Endothelial cell of umbilical vein (primary cell): ENCODE data around the gene MDGA2. TPM values are rescaled to one million over a fixed set of nuclear protein-coding genes. Genes with fewer than 3 reads are reported as not detected.

Experiments
- BruUV-seq: library from RNA; stranded (reverse); fragments of 400-500 nt; replicated peaks from 2 replicates; lab custom pipeline; 2021; lab: Mats Ljungman, UMichigan
- CTCF ChIA-PET: fragments of 300-600, 350-600 bp; sonication (Branson Sonifier 250); formaldehyde crosslinking; loops from one replicate; lab custom pipeline; 2021; ENCODE audit warnings: antibody characterized with exemption, inconsistent platforms; lab: Charles Lee
- POLR2A ChIA-PET: fragments of 300-600, 350-600 bp; sonication (Branson Sonifier 250); formaldehyde crosslinking; loops from one replicate; lab custom pipeline; 2021; ENCODE audit warnings: antibody characterized with exemption, inconsistent platforms; lab: Charles Lee
- DNase-seq: peaks from one replicate; pipeline ENCODE4 v3.0.0-alpha.2; 2011; ENCODE audit warnings: low read depth, low spot score
- FAIRE-seq: peaks from 2 replicates; lab custom pipeline; 2011; peaks lifted over from hg19 to GRCh38; lab: Jason Lieb, UNC
- H2AFZ ChIP-seq: 2 replicates; pipeline ENCODE4 v1.6.0; 2012; ENCODE audit warnings: low read depth, low read length, control low read depth, inconsistent platforms
- H3K27ac ChIP-seq: 2 replicates; pipeline ENCODE4 v1.5.1; 2011; ENCODE audit warnings: low read depth, mild to moderate bottlenecking, control low read depth, low read length, moderate library complexity; ENCODE audit not compliant: insufficient read depth
- H3K27me3 ChIP-seq, 2 experiments: 2 replicates each; pipeline versions ENCODE4 v1.6.0 to v1.6.1; 2011; ENCODE audit warnings: low read length in 2 of 2, mixed read lengths in 1 of 2; ENCODE audit not compliant: control insufficient read depth in 2 of 2, insufficient read depth in 2 of 2
- H3K36me3 ChIP-seq, 2 experiments: 2 replicates in 1 of 2; 3 replicates in 1 of 2; pipeline ENCODE4 v1.5.1; 2011; ENCODE audit warnings: low read length in 2 of 2, mild to moderate bottlenecking in 1 of 2, moderate library complexity in 1 of 2; ENCODE audit not compliant: control insufficient read depth in 2 of 2, insufficient read depth in 2 of 2; ENCODE audit errors: extremely low read depth in 1 of 2
- H3K4me1 ChIP-seq: 3 replicates; pipeline ENCODE4 v1.5.1; 2011; ENCODE audit warnings: mild to moderate bottlenecking, low read length; ENCODE audit not compliant: control insufficient read depth, insufficient read depth; ENCODE audit errors: extremely low read depth
- H3K4me2 ChIP-seq: 2 replicates; pipeline ENCODE4 v1.6.1; 2011; ENCODE audit warnings: low read length, control low read depth, mixed read lengths; ENCODE audit not compliant: insufficient read depth
- H3K4me3 ChIP-seq, 3 experiments: fragments of 200-600 bp in 1 of 3; sonication (generic), shearing (Covaris generic) in 1 of 3; replicated peaks in 1 of 3; 2 replicates each; pipeline ENCODE4 v1.5.1; 2011 to 2016; ENCODE audit warnings: control low read depth in 3 of 3, low read length in 3 of 3, mild to moderate bottlenecking in 2 of 3, inconsistent platforms in 1 of 3, low read depth in 1 of 3, moderate library complexity in 1 of 3; ENCODE audit not compliant: insufficient read depth in 1 of 3
- H3K79me2 ChIP-seq: 2 replicates; pipeline ENCODE4 v1.6.0; 2012; ENCODE audit warnings: low read length, inconsistent platforms; ENCODE audit not compliant: control insufficient read depth, insufficient read depth
- H3K9ac ChIP-seq: replicated peaks from 2 replicates; pipeline ENCODE3; 2011; ENCODE audit warnings: low read length, control low read depth; ENCODE audit not compliant: insufficient read depth; ENCODE audit errors: extremely low read depth
- H3K9me1 ChIP-seq: replicated peaks from 3 replicates; pipeline ENCODE4 v1.6.0; 2011; ENCODE audit warnings: mild to moderate bottlenecking, low read length; ENCODE audit not compliant: control insufficient read depth, insufficient read depth; ENCODE audit errors: extremely low read depth
- H3K9me3 ChIP-seq: replicated peaks from 2 replicates; pipeline ENCODE4 v1.5.1; 2012; ENCODE audit warnings: low read length, inconsistent platforms; ENCODE audit not compliant: control insufficient read depth, insufficient read depth
- H4K20me1 ChIP-seq: replicated peaks from 2 replicates; pipeline ENCODE3; 2011; ENCODE audit warnings: mild to moderate bottlenecking, low read length; ENCODE audit not compliant: control insufficient read depth, insufficient read depth; ENCODE audit errors: extremely low read depth
- EZH2 ChIP-seq: IDR thresholded peaks from 2 replicates; pipeline ENCODE4 v1.6.1; 2012; ENCODE audit warnings: borderline replicate concordance, low read depth, mild to moderate bottlenecking, moderate library complexity, low read length, inconsistent platforms; ENCODE audit not compliant: severe bottlenecking
- FOS ChIP-seq: IDR thresholded peaks from 2 replicates; pipeline ENCODE4 v1.6.1; 2011; ENCODE audit warnings: mild to moderate bottlenecking, low read length, moderate library complexity, borderline replicate concordance; ENCODE audit not compliant: insufficient read depth
- GATA2 ChIP-seq: IDR thresholded peaks from 2 replicates; pipeline ENCODE4 v1.7.0; 2011; ENCODE audit warnings: low read depth, mild to moderate bottlenecking, moderate library complexity, mixed read lengths, low read length; ENCODE audit not compliant: insufficient read length, insufficient read depth
- JUN ChIP-seq: IDR thresholded peaks from 2 replicates; pipeline ENCODE4 v1.6.1; 2011; ENCODE audit warnings: borderline replicate concordance, low read depth; ENCODE audit not compliant: insufficient read length, insufficient read depth
- MYC ChIP-seq: IDR thresholded peaks from one replicate; pipeline ENCODE4 v1.6.1; 2011; ENCODE audit warnings: mild to moderate bottlenecking, low read depth, low read length
- POLR2A ChIP-seq: IDR thresholded peaks from 2 replicates; pipeline ENCODE4 v1.6.1; 2012; ENCODE audit warnings: low read depth, mild to moderate bottlenecking, control low read depth, low read length
- POLR2AphosphoS5 ChIP-seq: IDR thresholded peaks from 2 replicates; pipeline ENCODE4 v1.6.1; 2012; ENCODE audit warnings: low read depth, mild to moderate bottlenecking, control low read depth, low read length, moderate library complexity; ENCODE audit not compliant: insufficient read depth
- dilution Hi-C: fragments of 300-500 bp; cut with MboI; formaldehyde crosslinking; loops from one replicate; pipeline ENCODE4 v1.15.0; 2019; ENCODE audit warnings: low sequenced_read_pairs; ENCODE audit not compliant: extremely low pct_ligation_motif_present
- intact Hi-C: fragments of 100-400 bp; cut with micrococcal nuclease; formaldehyde crosslinking; loops from one replicate; pipeline ENCODE4 v1.10.0; 2022
- polyA plus RNA-seq, 4 experiments: library from polyadenylated mRNA; depleted of rRNA in 3 of 4; stranded (reverse) in 3 of 4; unstranded in 1 of 4; fragments of >200 nt; gene quantifications; 2 replicates each; pipeline versions ENCODE4 v1.2.1 to v1.2.3, GENCODE V29; 2011 to 2012; ENCODE audit warnings: missing spikeins in 1 of 4
- total RNA-seq: library from RNA; stranded (reverse); gene quantifications from 2 replicates; pipeline ENCODE4 v1.2.3, GENCODE V29; 2021
- TF ChIP-seq, protein P1 (sequence below): IDR thresholded peaks from 2 replicates; pipeline ENCODE4 v1.6.1; 2011; ENCODE audit not compliant: insufficient read depth, insufficient read length
- TF ChIP-seq, protein P2 (sequence below), 2 donors: IDR thresholded peaks; 1 replicate in 1 of 2; 2 replicates in 1 of 2; pipeline ENCODE4 v1.5.1; 2011; ENCODE audit warnings: low read length in 2 of 2, mild to moderate bottlenecking in 2 of 2, moderate library complexity in 2 of 2, control low read depth in 1 of 2, inconsistent platforms in 1 of 2, low read depth in 1 of 2; ENCODE audit not compliant: insufficient read depth in 1 of 2; ENCODE audit errors: extremely low read depth in 1 of 2

The MDGA2 gene
- total and polyA plus RNA-seq, 2 donors (not counting 3 experiments of a cell fraction or from before 2014, with no cell fraction given) = not detected

DNA sequence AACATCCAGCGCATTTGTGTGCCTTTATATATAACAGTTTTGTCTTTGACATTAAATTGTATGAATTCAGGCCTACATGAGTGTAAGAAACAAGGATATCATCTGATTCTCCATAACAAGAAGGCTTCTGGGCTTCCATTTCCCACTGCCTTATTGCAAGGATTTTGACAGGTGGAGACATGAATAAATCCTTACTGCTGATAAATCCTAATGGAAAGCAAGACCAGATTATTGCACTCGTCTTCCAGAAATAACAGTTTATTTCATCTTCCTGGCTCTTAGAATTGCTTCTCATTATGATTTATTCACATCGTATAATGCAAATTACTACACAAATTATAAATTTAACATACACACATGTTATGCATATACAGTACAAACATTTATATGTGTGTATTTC is 348.1 kb downstream of the MDGA2 start:
- FAIRE-seq = no peak
- Histone ChIP-seq H3K79me2 (no peaks in the 10 kb centered on the region), H3K4me1 (no peaks in the 10 kb centered on the region), H3K36me3 (no peaks in the 10 kb centered on the region), H3K27me3 (no peaks in the 10 kb centered on the region), H3K9me1 (no peaks in the 10 kb centered on the region), H3K9me3 (no peaks in the 10 kb centered on the region), H3K27ac (no peak overlapping the region), H3K4me2 (no peak overlapping the region), H4K20me1 (no peaks in the 10 kb centered on the region), H3K9ac (no peak overlapping the region), H3K4me3 (no peak overlapping the region), H2AFZ (no peak overlapping the region)
- no TSS peak for BruUV-seq
- POLR2A ChIA-PET = no interaction called here
- CTCF ChIA-PET = interaction anchor here (1.4 kb wide), 1 partner anchor 49 kb away, joined by 3 read pairs; no protein-coding TSS in a partner anchor
- intact Hi-C loops (no loop called here), dilution Hi-C loops (no loop called here)
- TF ChIP-seq, protein P1, sequence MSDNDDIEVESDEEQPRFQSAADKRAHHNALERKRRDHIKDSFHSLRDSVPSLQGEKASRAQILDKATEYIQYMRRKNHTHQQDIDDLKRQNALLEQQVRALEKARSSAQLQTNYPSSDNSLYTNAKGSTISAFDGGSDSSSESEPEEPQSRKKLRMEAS = no peak
- TF ChIP-seq POLR2A (no peak), FOS (no peak), MYC (no peak), GATA2 (no peak), EZH2 (no peak), POLR2AphosphoS5 (no peak), JUN (no peak)
- TF ChIP-seq, protein P2, sequence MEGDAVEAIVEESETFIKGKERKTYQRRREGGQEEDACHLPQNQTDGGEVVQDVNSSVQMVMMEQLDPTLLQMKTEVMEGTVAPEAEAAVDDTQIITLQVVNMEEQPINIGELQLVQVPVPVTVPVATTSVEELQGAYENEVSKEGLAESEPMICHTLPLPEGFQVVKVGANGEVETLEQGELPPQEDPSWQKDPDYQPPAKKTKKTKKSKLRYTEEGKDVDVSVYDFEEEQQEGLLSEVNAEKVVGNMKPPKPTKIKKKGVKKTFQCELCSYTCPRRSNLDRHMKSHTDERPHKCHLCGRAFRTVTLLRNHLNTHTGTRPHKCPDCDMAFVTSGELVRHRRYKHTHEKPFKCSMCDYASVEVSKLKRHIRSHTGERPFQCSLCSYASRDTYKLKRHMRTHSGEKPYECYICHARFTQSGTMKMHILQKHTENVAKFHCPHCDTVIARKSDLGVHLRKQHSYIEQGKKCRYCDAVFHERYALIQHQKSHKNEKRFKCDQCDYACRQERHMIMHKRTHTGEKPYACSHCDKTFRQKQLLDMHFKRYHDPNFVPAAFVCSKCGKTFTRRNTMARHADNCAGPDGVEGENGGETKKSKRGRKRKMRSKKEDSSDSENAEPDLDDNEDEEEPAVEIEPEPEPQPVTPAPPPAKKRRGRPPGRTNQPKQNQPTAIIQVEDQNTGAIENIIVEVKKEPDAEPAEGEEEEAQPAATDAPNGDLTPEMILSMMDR (IDR thresholded peaks at IDR 0.05; ENCODE audit: extremely low read depth in 1 of 2, insufficient read depth in 1 of 2, low read depth in 1 of 2, low read length in 2 of 2) = no peak
- DNase-seq = no peak
